HepG2 (cell line): ENCODE data around the gene CTNND2. TPM values are rescaled to one million over a fixed set of nuclear protein-coding genes. Genes with fewer than 3 reads are reported as not detected.

ENCODE experiments used
- ATAC-seq: fragments of 200-7000 bp; cut with Tn5 transposase; 3 replicates; pipeline ENCODE4 v1.9.1; 2020; ENCODE audit warnings: mild to moderate bottlenecking, moderate library complexity
- BruUV-seq: library from RNA; stranded (reverse); fragments of 400-500 nt; replicated peaks from 2 replicates; lab custom pipeline; 2021; lab: Mats Ljungman, UMichigan
- CTCF ChIA-PET: fragments of 300-600 bp; formaldehyde crosslinking; extraction: SDS; loops from one replicate; lab custom pipeline; 2021; ENCODE audit warnings: low total read pairs, inconsistent platforms, low intra/inter-chr PET ratio; lab: Yijun Ruan, JAX
- POLR2A ChIA-PET: fragments of 350-600 bp; sonication (Branson Sonifier 250); formaldehyde crosslinking; loops from one replicate; lab custom pipeline; 2020; ENCODE audit warnings: antibody characterized with exemption, inconsistent platforms; lab: Yijun Ruan, JAX
- DNase-seq: peaks from one replicate; pipeline ENCODE4 v3.0.0-alpha.2; 2015; ENCODE audit warnings: low spot score
- FAIRE-seq: peaks from 3 replicates; lab custom pipeline; 2011; peaks lifted over from hg19 to GRCh38; lab: Jason Lieb, UNC
- H2AFZ ChIP-seq: one replicate; pipeline ENCODE4 v1.6.1; 2011; ENCODE audit warnings: low read length, inconsistent platforms
- H3K27ac ChIP-seq: fragments of 300-600 bp; 3 replicates; pipeline ENCODE4 v1.8.0; 2011; ENCODE audit warnings: mixed run types, mild to moderate bottlenecking, mixed read lengths, low read length, inconsistent platforms; ENCODE audit not compliant: insufficient read depth; ENCODE audit errors: extremely low read length
- H3K27me3 ChIP-seq, 2 experiments: fragments of 200-600 bp in 1 of 2; 2 replicates in 1 of 2; 3 replicates in 1 of 2; pipeline versions ENCODE4 v1.6.0 to v1.8.0; 2011; ENCODE audit warnings: low read length in 2 of 2, mild to moderate bottlenecking in 2 of 2, moderate library complexity in 2 of 2, inconsistent platforms in 1 of 2; ENCODE audit not compliant: insufficient read depth in 2 of 2, control insufficient read depth in 1 of 2
- H3K36me3 ChIP-seq, 2 experiments: fragments of 200-600 bp in 1 of 2; replicated peaks in 1 of 2; 2 replicates in 1 of 2; 3 replicates in 1 of 2; pipeline versions ENCODE4 v1.5.1 to v1.8.0; 2011; ENCODE audit warnings: low read length in 2 of 2, inconsistent platforms in 1 of 2; ENCODE audit not compliant: insufficient read depth in 2 of 2, control insufficient read depth in 1 of 2
- H3K4me1 ChIP-seq: 2 replicates; pipeline ENCODE4 v1.5.1; 2012; ENCODE audit warnings: low read length, inconsistent platforms; ENCODE audit not compliant: insufficient read depth
- H3K4me2 ChIP-seq: 2 replicates; pipeline ENCODE4 v1.6.0; 2011; ENCODE audit warnings: low read depth, low read length, inconsistent platforms
- H3K4me3 ChIP-seq, 3 experiments: fragments of 200-600 bp in 1 of 3; sonication (generic), shearing (Covaris generic) in 1 of 3; replicated peaks in 1 of 3; 2 replicates each; pipeline ENCODE4 v1.5.1; 2011 to 2016; ENCODE audit warnings: low read length in 3 of 3, inconsistent platforms in 2 of 3, low read depth in 2 of 3, mild to moderate bottlenecking in 2 of 3, control low read depth in 1 of 3, mixed read lengths in 1 of 3; ENCODE audit not compliant: insufficient read depth in 1 of 3
- H3K79me2 ChIP-seq: one replicate; pipeline ENCODE4 v1.6.1; 2011; ENCODE audit warnings: low read length, inconsistent platforms; ENCODE audit not compliant: insufficient read depth
- H3K9ac ChIP-seq: 2 replicates; pipeline ENCODE4 v1.6.0; 2011; ENCODE audit warnings: mild to moderate bottlenecking, low read depth, low read length, inconsistent platforms; ENCODE audit not compliant: insufficient read depth
- H3K9me3 ChIP-seq: 2 replicates; pipeline ENCODE4 v1.5.1; 2012; ENCODE audit warnings: mild to moderate bottlenecking, low read length
- H4K20me1 ChIP-seq: 2 replicates; pipeline ENCODE4 v1.6.0; 2011; ENCODE audit warnings: inconsistent platforms, mild to moderate bottlenecking, low read length, moderate library complexity; ENCODE audit not compliant: insufficient read depth
- GZF1 ChIP-seq: sonication (generic); formaldehyde crosslinking; IDR thresholded peaks from 2 replicates; pipeline ENCODE4 v1.5.1; 2020; ENCODE audit warnings: mild to moderate bottlenecking, missing genetic modification reagents
- IRX3 ChIP-seq: sonication (generic); formaldehyde crosslinking; IDR thresholded peaks from 2 replicates; pipeline ENCODE4 v1.8.1; 2023; ENCODE audit warnings: mild to moderate bottlenecking, low read depth, missing genetic modification reagents, borderline replicate concordance
- MAFF ChIP-seq: IDR thresholded peaks from 2 replicates; pipeline ENCODE4 v1.6.1; 2011; ENCODE audit warnings: low read depth, low read length, improper control_type of control experiment
- MAFK ChIP-seq, 2 experiments: IDR thresholded peaks in 1 of 2; conservative IDR thresholded peaks in 1 of 2; 2 replicates each; pipeline ENCODE4 v1.6.1; 2011; ENCODE audit warnings: improper control_type of control experiment in 2 of 2, low read length in 2 of 2
- TAF1 ChIP-seq: sonication (generic); formaldehyde crosslinking; IDR thresholded peaks from 2 replicates; pipeline ENCODE4 v1.4.0; 2020; ENCODE audit warnings: missing genetic modification reagents
- WGBS: methylation state at CpG from one replicate; pipeline ENCODE4 v1.1.6; 2017; ENCODE audit warnings: low lambda C conversion rate; 5-methylcytosine and 5-hydroxymethylcytosine counted together
- in situ Hi-C: cut with HindIII; loops from 2 replicates; pipeline ENCODE4 v1.10.0; 2017; ENCODE audit warnings: low pct_unique_long_range_greater_than_20kb; ENCODE audit not compliant: extremely low pct_ligation_motif_present
- intact Hi-C: fragments of 100-400 bp; cut with micrococcal nuclease; formaldehyde crosslinking; loops from one replicate; pipeline ENCODE4 v1.10.0; 2022; ENCODE audit not compliant: unreplicated experiment
- polyA plus RNA-seq, 8 experiments: library from polyadenylated mRNA; depleted of rRNA in 3 of 8; stranded (reverse) in 7 of 8; unstranded in 1 of 8; fragments of >200 nt; fragmentation: Illumina TruSeq in 4 of 8; extraction: Trizol in 4 of 8; gene quantifications; 2 replicates each; pipeline versions ENCODE4 v1.2.1 to v1.2.3, GENCODE V29; 2011 to 2016; ENCODE audit warnings: low read depth in 4 of 8, missing spikeins in 1 of 8, mixed read lengths in 1 of 8; ENCODE audit not compliant: insufficient read depth in 1 of 8
- small RNA-seq, 3 experiments: library from RNA; depleted of rRNA; stranded (forward); fragments of <200 nt; gene quantifications; one replicate each; pipeline ENCODE3, GENCODE V24; 2012; ENCODE audit warnings: low read depth in 2 of 3, low replicate concordance in 1 of 3; ENCODE audit not compliant: insufficient read length in 3 of 3, insufficient read depth in 2 of 3
- total RNA-seq, 5 experiments: library from RNA; depleted of rRNA; stranded (reverse); fragments of >200 nt; fragmentation: Illumina TruSeq; extraction: Trizol; gene quantifications; 2 replicates each; pipeline ENCODE4 v1.2.3, GENCODE V29; 2016; ENCODE audit warnings: low read depth in 1 of 5

CTNND2 gene
- total and polyA plus RNA-seq, 2 of the 13 experiments (the other 11 are each of a cell fraction or from before 2014, with no cell fraction given), result not detected

- ATAC-seq, result no peak
- no peak overlapping the region for H3K4me2 ChIP-seq
- intact Hi-C loops (no loop called here), in situ Hi-C loops (no loop called here)
- H2AFZ ChIP-seq, result no peak overlapping the region
- no peak overlapping the region for H3K9ac ChIP-seq
- no peaks in the 10 kb centered on the region; a peak in 1 of 5 replicates for H3K27me3 ChIP-seq
- H3K4me1 ChIP-seq, result no peaks in the 10 kb centered on the region
- H3K36me3 ChIP-seq, result no peaks in the 10 kb centered on the region
- H3K27ac ChIP-seq, result no peak overlapping the region
- CTCF ChIA-PET, result no interaction called here
- no peaks in the 10 kb centered on the region for H4K20me1 ChIP-seq
- FAIRE-seq, result no peak
- H3K9me3 ChIP-seq, result no peaks in the 10 kb centered on the region
- no peak overlapping the region for H3K4me3 ChIP-seq
- no peaks in the 10 kb centered on the region for H3K79me2 ChIP-seq
- no TSS peak for BruUV-seq
- POLR2A ChIA-PET, result no interaction called here
- no peak for DNase-seq
- TF ChIP-seq MAFK (conservative IDR thresholded peaks at IDR 0.05 in 1 of 2, IDR thresholded peaks at IDR 0.05 in 1 of 2; ENCODE audit: low read length in 2 of 2) (peak; percentile 66 to 84), MAFF (peak; percentile 74), IRX3 (no peak)
- TF ChIP-seq, all 625 proteins: peak for 2
Measured at GRCh38 chr5:10927608-10928007, 976.6 kb downstream of the CTNND2 start.

GRCh38 chr5:10923310-10923709 lies 980.9 kb downstream of the CTNND2 start:
- Histone ChIP-seq H3K4me2 (no peak overlapping the region), H3K4me1 (no peaks in the 10 kb centered on the region), H4K20me1 (no peaks in the 10 kb centered on the region), H2AFZ (no peak overlapping the region), H3K79me2 (no peaks in the 10 kb centered on the region), H3K9me3 (no peaks in the 10 kb centered on the region), H3K27me3 (no peaks in the 10 kb centered on the region), H3K4me3 (no peak overlapping the region)
- intact Hi-C loops, result no loop called here
- 9% methylated on average over 3 of the region's 3 CpGs for WGBS
- FAIRE-seq, result no peak
- TF ChIP-seq TAF1, result no peak
- TF ChIP-seq GZF1 (CRISPR knock-in tag), result 0 out of 2 replicates have a peak, but pooled peaks have one; percentile 68
- TF ChIP-seq, all 625 proteins: peak for 1
- ATAC-seq, result no peak
- in situ Hi-C loops, result no loop called here
- Histone ChIP-seq H3K36me3 (no peaks in the 10 kb centered on the region), H3K27ac (no peak overlapping the region), H3K9ac (no peak overlapping the region)
- DNase-seq, result no peak
- no TSS peak for BruUV-seq
- ChIA-PET POLR2A (no interaction called here), CTCF (no interaction called here)

Small RNAs within 50 kb of the gene (small RNA-seq; reads per million reads assigned to genes)
- gene RNU6-429P, result 0 reads per million in 3 experiments
